ENCODE results near the gene MARVELD1.
A peak's percentile ranks its signal among the peaks of the same experiment; 100 is the strongest.

The MARVELD1 gene

GRCh38 chr10:97760461-97761257 lies 47.1 kb downstream of the MARVELD1 start:
- Histone ChIP-seq H3K4me3 (no peak overlapping the region), H3K4me2 (no peak overlapping the region), H3K4me1 (peaks cover 0 to 38% (median 28%) of the 10 kb centered on the region in 10 experiments; a peak in 16 of 20 replicates), H3K27ac (no peak overlapping the region), H4K20me1 (peaks cover 0 to 86% (median 45%) of the 10 kb centered on the region in 11 experiments; a peak in 18 of 22 replicates), H3K36me3 (peaks cover 61 to 76% (median 72%) of the 10 kb centered on the region in 11 experiments), H3K9ac (no peak overlapping the region), H3K27me3 (no peaks in the 10 kb centered on the region), H3K9me3 (replicated peaks in 1 of 11) (no peaks in the 10 kb centered on the region)
- TF ChIP-seq Cebpa-rat (IDR thresholded peaks at IDR 0.05) = no peak

GRCh38 chr10:97761331-97761865 lies 47.9 kb downstream of the MARVELD1 start:
- Histone ChIP-seq H3K27me3 (no peaks in the 10 kb centered on the region), H3K9me3 (replicated peaks in 1 of 11) (no peaks in the 10 kb centered on the region), H3K4me2 (no peak overlapping the region), H4K20me1 (peaks cover 0 to 84% (median 38%) of the 10 kb centered on the region in 11 experiments; a peak in 18 of 22 replicates), H3K4me1 (peaks cover 0 to 41% (median 28%) of the 10 kb centered on the region in 10 experiments; a peak in 16 of 20 replicates), H3K9ac (no peak overlapping the region), H3K27ac (no peak overlapping the region), H3K36me3 (peaks cover 58 to 70% (median 65%) of the 10 kb centered on the region in 11 experiments), H3K4me3 (no peak overlapping the region)
- TF ChIP-seq Cebpa-rat (IDR thresholded peaks at IDR 0.05) = no peak

- no peaks in the 10 kb centered on the region for H3K27me3 ChIP-seq
- H4K20me1 ChIP-seq = peaks cover 0 to 84% (median 32%) of the 10 kb centered on the region in 11 experiments; a peak in 17 of 22 replicates
- no peak for TF ChIP-seq Cebpa-rat (IDR thresholded peaks at IDR 0.05)
- H3K27ac ChIP-seq = no peak overlapping the region
- H3K36me3 ChIP-seq = peaks cover 51 to 68% (median 58%) of the 10 kb centered on the region in 11 experiments
- no peak overlapping the region for H3K9ac ChIP-seq
- no peak overlapping the region for H3K4me3 ChIP-seq
- H3K9me3 ChIP-seq (replicated peaks in 1 of 11) = no peaks in the 10 kb centered on the region
- no peak overlapping the region for H3K4me2 ChIP-seq
- H3K4me1 ChIP-seq = peaks cover 0 to 41% (median 28%) of the 10 kb centered on the region in 10 experiments; a peak in 16 of 20 replicates
Measured at GRCh38 chr10:97762056-97762455, 48.5 kb downstream of the MARVELD1 start.

GRCh38 chr10:97762816-97763215 lies 49.3 kb downstream of the MARVELD1 start:
- Histone ChIP-seq H3K27me3 (no peaks in the 10 kb centered on the region; a peak in 1 of 22 replicates), H3K36me3 (peaks cover 44 to 60% (median 51%) of the 10 kb centered on the region in 11 experiments), H3K4me1 (peaks cover 0 to 41% (median 28%) of the 10 kb centered on the region in 10 experiments; a peak in 16 of 20 replicates), H3K27ac (no peak overlapping the region), H4K20me1 (peaks cover 0 to 84% (median 32%) of the 10 kb centered on the region in 11 experiments; a peak in 17 of 22 replicates), H3K4me3 (no peak overlapping the region), H3K9ac (no peak overlapping the region; a peak in 1 of 22 replicates), H3K4me2 (peak overlapping the region in 7 of 11 experiments; percentile 52 to 83 (median 75); a peak in 12 of 22 replicates), H3K9me3 (replicated peaks in 1 of 11) (no peaks in the 10 kb centered on the region)
- TF ChIP-seq Cebpa-rat (IDR thresholded peaks at IDR 0.05) = no peak

GRCh38 chr10:97763411-97763810 lies 49.9 kb downstream of the MARVELD1 start:
- H3K4me2 ChIP-seq = peak overlapping the region in 8 of 11 experiments; percentile 46 to 83 (median 72); a peak in 13 of 22 replicates
- H3K4me1 ChIP-seq = peaks cover 0 to 41% (median 28%) of the 10 kb centered on the region in 10 experiments; a peak in 16 of 20 replicates

GRCh38 chr10:97763947-97764346 lies 50.4 kb downstream of the MARVELD1 start:
- TF ChIP-seq Cebpa-rat (IDR thresholded peaks at IDR 0.05) = no peak
- Histone ChIP-seq H3K27ac (no peak overlapping the region), H3K36me3 (peaks cover 37 to 49% (median 40%) of the 10 kb centered on the region in 11 experiments), H4K20me1 (peaks cover 0 to 91% (median 36%) of the 10 kb centered on the region in 11 experiments; a peak in 16 of 22 replicates), H3K9me3 (replicated peaks in 1 of 11) (no peaks in the 10 kb centered on the region), H3K4me3 (no peak overlapping the region), H3K9ac (peak overlapping the region in 1 of 11 experiments; percentile 17; a peak in 1 of 22 replicates), H3K4me2 (peak overlapping the region in 9 of 11 experiments; percentile 7 to 83 (median 68); a peak in 17 of 22 replicates), H3K27me3 (peaks cover under 1 to 11% (median 6%) of the 10 kb centered on the region in 11 experiments; a peak in 20 of 22 replicates), H3K4me1 (peaks cover 0 to 41% (median 28%) of the 10 kb centered on the region in 10 experiments; a peak in 16 of 20 replicates)

More at GRCh38 chr10:97763411-97763810, 49.9 kb downstream of the MARVELD1 start:
- Histone ChIP-seq H3K9me3 (replicated peaks in 1 of 11) (no peaks in the 10 kb centered on the region), H4K20me1 (peaks cover 0 to 88% (median 35%) of the 10 kb centered on the region in 11 experiments; a peak in 16 of 22 replicates), H3K27me3 (peaks cover 0 to 5% (median under 1%) of the 10 kb centered on the region in 11 experiments; a peak in 6 of 22 replicates), H3K9ac (no peak overlapping the region; a peak in 1 of 22 replicates), H3K27ac (no peak overlapping the region), H3K36me3 (peaks cover 39 to 54% (median 45%) of the 10 kb centered on the region in 11 experiments), H3K4me3 (no peak overlapping the region)
- no peak for TF ChIP-seq Cebpa-rat (IDR thresholded peaks at IDR 0.05)

- Histone ChIP-seq H3K4me2 (peak overlapping the region in 9 of 11 experiments; percentile 7 to 83 (median 68); a peak in 17 of 22 replicates), H3K4me3 (no peak overlapping the region; a peak in 2 of 20 replicates), H3K9me3 (replicated peaks in 1 of 11) (no peaks in the 10 kb centered on the region), H3K9ac (peak overlapping the region in 3 of 11 experiments; percentile 5 to 17 (median 7); a peak in 1 of 22 replicates), H3K27me3 (peaks cover 6 to 17% (median 11%) of the 10 kb centered on the region in 11 experiments), H4K20me1 (peaks cover 0 to 90% (median 36%) of the 10 kb centered on the region in 11 experiments; a peak in 16 of 22 replicates), H3K4me1 (peaks cover 0 to 41% (median 28%) of the 10 kb centered on the region in 10 experiments; a peak in 16 of 20 replicates), H3K27ac (peak overlapping the region in 2 of 11 experiments; percentile 6 to 13; a peak in 1 of 22 replicates), H3K36me3 (peaks cover 31 to 43% (median 34%) of the 10 kb centered on the region in 11 experiments)
- TF ChIP-seq Cebpa-rat (IDR thresholded peaks at IDR 0.05) = no peak
Measured at GRCh38 chr10:97764519-97764931, 51.0 kb downstream of the MARVELD1 start.

GRCh38 chr10:97765201-97765600 lies 51.7 kb downstream of the MARVELD1 start:
- Histone ChIP-seq H3K27me3 (peaks cover 13 to 23% (median 18%) of the 10 kb centered on the region in 11 experiments), H3K4me2 (peak overlapping the region in 7 of 11 experiments; percentile 52 to 83 (median 75); a peak in 14 of 22 replicates), H3K9me3 (replicated peaks in 1 of 11) (no peaks in the 10 kb centered on the region), H3K27ac (no peak overlapping the region), H3K4me3 (no peak overlapping the region; a peak in 2 of 20 replicates), H4K20me1 (peaks cover 0 to 90% (median 33%) of the 10 kb centered on the region in 11 experiments; a peak in 16 of 22 replicates), H3K9ac (0 out of 22 replicates have a peak overlapping the region, but pooled peaks of 2 of the 11 experiments have one; percentile 5 to 10), H3K4me1 (peaks cover 0 to 41% (median 28%) of the 10 kb centered on the region in 10 experiments; a peak in 16 of 20 replicates), H3K36me3 (peaks cover 25 to 36% (median 27%) of the 10 kb centered on the region in 11 experiments)
- no peak for TF ChIP-seq Cebpa-rat (IDR thresholded peaks at IDR 0.05)

All from BLaER1 treated with 17β-estradiol and CSF1 and Interleukin-3, amounts not matched to agents 10 nM and 100 nM (cell line).